Chondrocyte (in vitro differentiated cells): ENCODE measurements around the gene FGF1. TPM values are rescaled to one million over a fixed set of nuclear protein-coding genes. Genes with fewer than 3 reads are reported as not detected.
A peak's percentile ranks its signal among the peaks of the same experiment; 100 is the strongest.

Experiments used
- DNase-seq: peaks from one replicate; pipeline ENCODE4 v3.0.0; 2021; ENCODE audit warnings: mixed read lengths, low spot score
- H3K27ac Mint-ChIP-seq: one replicate; pipeline ENCODE4 v1.8.0; 2021; ENCODE audit warnings: mild to moderate bottlenecking, moderate library complexity, mixed read lengths; ENCODE audit not compliant: unreplicated experiment
- H3K27me3 Mint-ChIP-seq: 2 replicates; pipeline ENCODE4 v1.8.0; 2021; ENCODE audit warnings: low read depth, mixed read lengths
- H3K36me3 Mint-ChIP-seq: 2 replicates; pipeline ENCODE4 v1.8.0; 2021; ENCODE audit warnings: low read depth, mixed read lengths
- H3K4me1 Mint-ChIP-seq: 2 replicates; pipeline ENCODE4 v1.8.0; 2021; ENCODE audit warnings: low read depth, mild to moderate bottlenecking, mixed read lengths
- H3K4me3 Mint-ChIP-seq: one replicate; pipeline ENCODE4 v1.8.0; 2021; ENCODE audit warnings: mild to moderate bottlenecking, moderate library complexity, mixed read lengths; ENCODE audit not compliant: unreplicated experiment
- H3K9me3 Mint-ChIP-seq: 2 replicates; pipeline ENCODE4 v1.8.0; 2021; ENCODE audit warnings: low read depth, mixed read lengths
- total RNA-seq: library from RNA; stranded (reverse); gene quantifications from 3 replicates; pipeline ENCODE4 v1.2.1, GENCODE V29; 2021
- TF ChIP-seq, protein P1 (sequence below): fragments of 200-600 bp; sonication (generic); IDR thresholded peaks from 2 replicates; pipeline ENCODE4 v1.5.0; 2021; ENCODE audit warnings: antibody characterized with exemption, mild to moderate bottlenecking, moderate library complexity

FGF1 gene
- total RNA-seq, 1 donor from 2014 or later: 6.9 TPM

DNA sequence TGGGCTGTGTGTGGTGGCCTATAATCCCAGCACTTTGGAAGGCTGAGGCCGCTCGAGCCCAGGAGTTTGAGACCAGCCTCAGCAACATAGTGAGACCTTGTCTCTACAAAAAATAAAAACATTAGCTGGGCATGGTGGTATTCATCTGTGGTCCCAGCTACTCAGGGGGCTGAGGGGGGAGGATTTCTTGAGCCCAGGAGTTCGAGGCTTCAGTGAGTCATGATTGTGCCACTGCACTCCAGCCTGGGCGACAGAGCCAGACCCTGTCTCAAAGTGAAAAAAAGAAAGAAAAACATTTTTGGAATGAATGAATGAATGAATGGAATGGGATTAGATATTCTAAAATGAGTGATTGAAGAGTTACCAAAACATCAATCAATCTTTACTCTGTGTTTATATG, 85.8 kb downstream of the FGF1 start:
- peak overlapping the region; percentile 91 for H3K27ac Mint-ChIP-seq

DNA sequence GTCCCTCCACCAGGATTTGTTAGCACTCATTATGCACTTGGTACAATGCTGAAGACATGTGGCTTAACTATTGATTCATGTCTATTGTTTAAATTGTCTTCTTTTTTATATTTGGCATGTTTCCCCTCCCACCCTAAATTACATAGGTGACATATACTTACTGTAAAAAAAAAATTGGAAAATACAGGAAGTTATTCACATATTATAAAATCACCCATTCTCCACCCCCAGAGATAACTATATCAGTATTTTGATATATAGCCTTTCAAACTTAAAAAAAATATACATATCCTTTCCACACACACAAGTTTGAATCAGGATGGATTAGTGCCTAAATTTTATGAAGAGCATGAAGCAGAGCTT, 87.6 kb downstream of the FGF1 start:
- H3K4me3 Mint-ChIP-seq: no peak overlapping the region
- no peak for DNase-seq
- no peaks in the 10 kb centered on the region for H3K27me3 Mint-ChIP-seq
- TF ChIP-seq, protein P1, sequence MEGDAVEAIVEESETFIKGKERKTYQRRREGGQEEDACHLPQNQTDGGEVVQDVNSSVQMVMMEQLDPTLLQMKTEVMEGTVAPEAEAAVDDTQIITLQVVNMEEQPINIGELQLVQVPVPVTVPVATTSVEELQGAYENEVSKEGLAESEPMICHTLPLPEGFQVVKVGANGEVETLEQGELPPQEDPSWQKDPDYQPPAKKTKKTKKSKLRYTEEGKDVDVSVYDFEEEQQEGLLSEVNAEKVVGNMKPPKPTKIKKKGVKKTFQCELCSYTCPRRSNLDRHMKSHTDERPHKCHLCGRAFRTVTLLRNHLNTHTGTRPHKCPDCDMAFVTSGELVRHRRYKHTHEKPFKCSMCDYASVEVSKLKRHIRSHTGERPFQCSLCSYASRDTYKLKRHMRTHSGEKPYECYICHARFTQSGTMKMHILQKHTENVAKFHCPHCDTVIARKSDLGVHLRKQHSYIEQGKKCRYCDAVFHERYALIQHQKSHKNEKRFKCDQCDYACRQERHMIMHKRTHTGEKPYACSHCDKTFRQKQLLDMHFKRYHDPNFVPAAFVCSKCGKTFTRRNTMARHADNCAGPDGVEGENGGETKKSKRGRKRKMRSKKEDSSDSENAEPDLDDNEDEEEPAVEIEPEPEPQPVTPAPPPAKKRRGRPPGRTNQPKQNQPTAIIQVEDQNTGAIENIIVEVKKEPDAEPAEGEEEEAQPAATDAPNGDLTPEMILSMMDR: no peak
- no peak overlapping the region for H3K27ac Mint-ChIP-seq
- peaks cover 3% of the 10 kb centered on the region for H3K36me3 Mint-ChIP-seq
- H3K9me3 Mint-ChIP-seq: no peaks in the 10 kb centered on the region
- peaks cover 40% of the 10 kb centered on the region for H3K4me1 Mint-ChIP-seq

More for the DNA sequence above, 85.8 kb downstream of the FGF1 start:
- no peaks in the 10 kb centered on the region for H3K9me3 Mint-ChIP-seq
- H3K36me3 Mint-ChIP-seq: no peaks in the 10 kb centered on the region
- no peaks in the 10 kb centered on the region for H3K27me3 Mint-ChIP-seq
- TF ChIP-seq, protein P1: no peak
- peak overlapping the region; percentile 26 for H3K4me3 Mint-ChIP-seq
- peaks cover 46% of the 10 kb centered on the region for H3K4me1 Mint-ChIP-seq
- no peak for DNase-seq

DNA sequence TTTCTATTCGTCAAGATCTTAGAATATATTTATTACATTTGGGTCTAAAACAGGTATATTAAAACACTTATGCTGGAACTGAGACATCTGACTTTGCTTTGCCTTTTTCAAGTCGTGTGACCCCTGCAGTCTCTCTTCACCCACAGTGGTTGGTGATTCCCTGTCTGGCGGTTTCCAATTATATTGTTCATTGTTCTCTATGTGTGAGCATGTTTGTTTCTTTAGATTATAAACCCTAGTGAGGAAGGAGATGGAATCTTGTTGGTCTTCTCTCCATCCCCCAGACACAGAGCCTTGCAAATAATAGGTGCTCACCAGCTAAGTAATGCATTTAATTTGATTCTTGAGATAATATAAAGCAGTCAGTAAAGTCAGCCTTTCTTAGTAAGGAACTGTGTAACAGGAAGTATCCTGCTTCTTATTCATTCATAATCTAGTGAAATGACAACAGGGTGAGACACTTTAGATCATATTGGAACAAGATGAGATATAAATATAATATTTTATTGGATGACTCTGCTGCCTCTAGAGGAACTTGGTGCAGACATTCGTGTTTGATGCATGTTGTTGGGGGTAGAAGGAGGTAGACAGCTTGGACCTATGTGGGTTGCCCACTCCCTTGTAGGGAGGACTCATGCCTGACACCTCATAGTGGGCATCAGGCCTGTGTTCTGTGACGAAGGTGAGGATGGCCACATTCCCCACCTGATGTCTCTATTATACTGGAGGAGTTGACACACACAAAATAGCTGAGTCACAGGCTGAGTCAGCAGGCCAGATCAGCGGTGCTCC, 88.1 kb downstream of the FGF1 start:
- H3K4me1 Mint-ChIP-seq: peaks cover 40% of the 10 kb centered on the region
- no peaks in the 10 kb centered on the region for H3K9me3 Mint-ChIP-seq
- TF ChIP-seq, protein P1: peak; percentile 54
- no peaks in the 10 kb centered on the region for H3K27me3 Mint-ChIP-seq
- peaks cover 3% of the 10 kb centered on the region for H3K36me3 Mint-ChIP-seq
- no peak overlapping the region for H3K4me3 Mint-ChIP-seq
- no peak overlapping the region for H3K27ac Mint-ChIP-seq
- DNase-seq: no peak

DNA sequence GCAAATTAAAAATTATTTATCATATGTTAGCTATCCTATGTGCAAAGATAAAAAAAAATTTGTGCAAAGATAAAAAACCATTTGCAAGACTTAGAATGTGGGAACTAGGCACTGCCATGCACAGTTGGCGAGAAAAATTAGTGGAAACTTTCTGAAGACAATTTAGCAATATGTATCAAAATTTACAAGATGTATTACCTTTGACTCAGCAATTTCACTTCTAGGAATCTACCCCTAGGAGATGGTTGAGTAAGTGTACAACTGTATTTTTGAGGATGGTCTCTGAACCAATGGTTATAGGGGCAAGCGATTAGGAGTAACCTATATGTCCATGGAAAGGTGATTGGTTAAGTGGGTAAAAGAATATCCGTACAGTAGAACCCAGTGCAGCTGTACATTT, 88.9 kb downstream of the FGF1 start:
- H3K27ac Mint-ChIP-seq: no peak overlapping the region
- H3K4me3 Mint-ChIP-seq: no peak overlapping the region
- TF ChIP-seq, protein P1: no peak
- H3K9me3 Mint-ChIP-seq: no peaks in the 10 kb centered on the region
- H3K27me3 Mint-ChIP-seq: no peaks in the 10 kb centered on the region
- peaks cover 40% of the 10 kb centered on the region for H3K4me1 Mint-ChIP-seq
- DNase-seq: no peak
- peaks cover 3% of the 10 kb centered on the region for H3K36me3 Mint-ChIP-seq

DNA sequence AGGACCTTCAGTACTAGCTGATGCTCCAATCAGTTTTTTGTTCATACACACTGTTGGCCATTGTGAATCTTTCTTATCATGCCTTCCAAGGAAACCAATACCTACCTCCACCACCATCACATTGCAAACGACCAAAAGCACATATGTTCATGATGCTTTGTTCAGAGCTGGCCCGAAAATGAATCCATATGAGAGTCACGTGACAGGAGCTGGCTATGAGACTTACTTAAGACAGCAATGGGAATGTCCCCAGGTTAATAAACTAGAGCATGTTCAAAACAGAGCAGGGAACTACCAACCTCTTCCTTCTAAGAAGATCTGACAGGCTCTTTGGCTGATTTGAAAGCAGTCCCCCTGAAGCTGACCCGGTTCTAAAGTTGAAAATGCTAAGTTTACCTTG, 93.5 kb downstream of the FGF1 start:
- H3K4me1 Mint-ChIP-seq: peaks cover 20% of the 10 kb centered on the region
- DNase-seq: no peak
- H3K9me3 Mint-ChIP-seq: no peaks in the 10 kb centered on the region
- no peak overlapping the region for H3K27ac Mint-ChIP-seq
- H3K36me3 Mint-ChIP-seq: peaks cover 3% of the 10 kb centered on the region
- no peaks in the 10 kb centered on the region for H3K27me3 Mint-ChIP-seq
- no peak overlapping the region for H3K4me3 Mint-ChIP-seq
- TF ChIP-seq, protein P1: no peak
